Measurements from ENCODE around the gene DUSP22.
"Not testable (repeated sequence)": the region's sequence is repeated elsewhere in the genome, so short reads cannot be mapped to it uniquely, and the experiment has no call there.

DUSP22 gene

GRCh38 chr6:323730-324088 is 31.4 kb downstream of the DUSP22 start:
- no peak for DNase-seq (ENCODE audit: low read depth in 2 of 2)

DNA sequence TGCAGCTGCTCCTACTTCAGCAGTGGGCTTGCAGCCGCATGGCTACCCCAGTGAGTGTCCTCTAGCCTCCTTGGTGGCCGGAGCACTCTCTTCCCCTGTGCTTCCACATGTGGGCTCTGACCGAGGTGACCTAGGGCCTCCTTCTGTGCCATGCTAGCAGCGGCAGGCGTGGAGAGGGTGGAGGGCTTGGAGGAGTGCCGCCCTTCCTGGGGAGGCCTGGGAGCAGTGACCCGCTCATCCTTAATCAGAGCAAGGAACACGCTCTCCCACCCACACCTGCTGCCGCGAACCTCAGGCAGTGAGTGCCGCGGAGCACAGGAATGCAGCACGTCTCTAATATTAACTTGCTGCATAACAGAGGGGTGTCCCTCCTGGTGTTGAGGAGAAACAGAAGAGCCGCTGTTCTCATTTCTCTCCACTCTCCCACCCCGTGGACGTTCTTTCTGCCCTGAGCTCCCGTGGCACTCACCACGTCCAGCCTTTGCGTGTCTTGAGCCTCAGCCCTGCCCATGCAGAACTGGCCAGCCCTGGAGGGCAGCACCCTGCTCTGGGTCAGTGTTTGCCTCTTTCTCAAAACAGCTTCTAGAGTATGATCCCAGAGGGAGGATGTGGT is 31.9 kb downstream of the DUSP22 start:
- DNase-seq (ENCODE audit: low read depth in 2 of 2): no peak

GRCh38 chr6:324729-325125 is 32.4 kb downstream of the DUSP22 start:
- no peak for DNase-seq (ENCODE audit: low read depth in 2 of 2)

GRCh38 chr6:325161-325860 is 33.0 kb downstream of the DUSP22 start:
- not testable (repeated sequence) for DNase-seq (ENCODE audit: low read depth in 2 of 2)

GRCh38 chr6:326066-326465 is 33.8 kb downstream of the DUSP22 start:
- DNase-seq (ENCODE audit: low read depth in 2 of 2): not testable (repeated sequence)

DNA sequence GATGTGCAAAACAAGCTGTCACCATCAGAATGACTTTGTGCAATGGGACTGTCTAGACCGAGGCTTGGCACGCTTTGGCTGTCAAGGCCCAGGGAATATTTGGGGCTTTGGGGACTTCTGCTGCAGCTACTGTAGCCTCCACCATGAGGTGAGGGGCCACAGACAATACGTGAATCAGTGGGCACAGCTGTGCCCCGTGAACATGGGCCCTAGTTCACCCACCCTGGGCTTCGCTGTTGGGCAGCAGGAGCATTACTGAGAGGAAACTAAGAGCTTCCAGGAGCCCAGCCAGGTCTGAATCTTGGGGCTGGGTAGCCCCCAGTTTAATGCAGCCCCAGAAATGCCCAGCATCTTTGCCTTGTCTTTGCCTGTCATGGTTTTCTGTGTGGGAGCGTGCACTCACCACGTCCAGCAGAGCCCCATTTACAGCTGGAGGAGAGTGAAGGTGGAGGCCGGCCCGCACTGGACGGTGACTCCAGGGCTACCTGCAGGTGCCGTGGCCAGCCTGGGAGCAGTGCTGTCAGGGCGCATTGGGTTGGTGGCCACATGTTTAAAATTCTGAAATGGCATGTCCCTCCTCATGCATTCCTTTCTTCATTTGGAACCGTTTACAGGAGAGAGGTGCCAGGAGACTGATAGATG is 34.7 kb downstream of the DUSP22 start:
- DNase-seq (ENCODE audit: low read depth in 2 of 2): no peak

DNA sequence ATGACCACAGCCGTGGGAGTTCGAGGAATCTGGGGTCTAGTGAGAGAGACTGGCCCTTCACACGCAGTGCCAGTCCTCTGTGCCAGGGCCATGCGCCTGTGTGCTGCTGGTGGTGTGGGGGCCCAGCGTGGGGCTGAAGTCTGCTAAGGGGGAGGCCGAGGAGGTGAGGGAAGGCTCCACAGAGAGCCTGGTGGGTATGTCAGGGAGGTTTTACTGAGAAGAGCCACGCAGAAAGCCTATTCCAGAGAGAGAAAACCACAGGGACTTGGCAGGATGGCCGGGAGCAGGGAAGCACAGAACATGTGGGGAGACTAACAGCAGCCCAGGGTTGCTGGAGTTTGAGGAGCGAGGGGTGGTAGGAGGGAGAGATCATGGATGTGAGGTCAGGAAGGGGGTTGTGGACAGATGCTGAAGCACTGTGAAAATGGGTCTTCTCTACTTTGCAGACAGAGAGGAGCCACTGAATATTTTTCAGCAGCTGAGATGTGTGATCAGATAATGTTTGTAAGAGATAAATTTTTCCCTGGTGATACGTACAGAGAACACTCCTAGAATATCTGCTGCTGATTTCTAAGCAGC is 35.3 kb downstream of the DUSP22 start:
- DNase-seq (ENCODE audit: low read depth in 2 of 2): peak in 1 of 2 experiments; percentile 18

DNA sequence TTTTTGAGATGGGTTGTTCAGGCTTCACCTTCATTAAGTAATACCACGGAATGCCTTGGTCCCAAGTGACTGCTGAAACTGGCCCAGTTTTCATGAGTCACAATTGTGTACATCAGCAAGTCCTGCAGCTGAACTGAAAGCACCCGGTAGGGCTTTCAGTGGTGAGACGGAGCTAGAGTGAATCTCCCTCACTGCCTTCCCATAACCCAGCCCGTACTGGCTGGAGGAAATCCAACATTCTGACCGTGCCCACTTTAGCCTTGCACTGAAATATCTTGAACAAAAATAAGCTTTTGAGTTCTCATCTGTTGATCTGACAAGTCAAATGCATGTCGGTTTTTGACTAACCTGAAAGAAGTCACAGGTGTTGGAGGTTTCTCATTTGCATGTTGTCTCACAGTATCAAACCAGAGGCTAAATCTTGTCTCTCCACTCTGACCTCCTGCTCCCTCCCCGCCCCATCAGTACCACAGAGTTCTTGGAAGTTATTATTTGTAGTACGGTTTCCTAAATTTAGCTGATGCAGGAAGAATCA is 35.9 kb downstream of the DUSP22 start:
- DNase-seq (ENCODE audit: low read depth in 2 of 2): peak; percentile 77 to 81

DNA sequence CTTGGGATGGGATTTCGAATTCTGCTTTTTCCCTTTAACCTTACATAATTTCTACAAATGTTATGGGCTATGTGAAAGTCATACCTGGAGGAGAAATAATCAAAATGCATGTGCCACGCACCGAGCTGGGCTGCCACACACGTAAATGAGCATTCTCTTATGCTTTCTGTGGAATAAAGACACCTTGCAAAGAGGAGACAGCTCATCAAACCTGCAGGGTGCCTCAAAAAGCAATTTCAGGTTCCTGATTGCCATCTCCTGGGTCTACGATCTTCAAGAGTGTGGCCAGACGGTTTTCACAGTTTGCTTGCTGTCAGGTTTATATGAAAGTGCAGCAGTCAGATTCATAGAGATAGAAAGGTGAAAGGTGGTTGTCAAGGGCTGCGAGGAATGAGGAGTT is 36.6 kb downstream of the DUSP22 start:
- DNase-seq (ENCODE audit: low read depth in 2 of 2): no peak

- DNase-seq (ENCODE audit: low read depth in 2 of 2): peak; percentile 32 to 49
Observed at GRCh38 chr6:329888-330691, 37.8 kb downstream of the DUSP22 start.

DNA sequence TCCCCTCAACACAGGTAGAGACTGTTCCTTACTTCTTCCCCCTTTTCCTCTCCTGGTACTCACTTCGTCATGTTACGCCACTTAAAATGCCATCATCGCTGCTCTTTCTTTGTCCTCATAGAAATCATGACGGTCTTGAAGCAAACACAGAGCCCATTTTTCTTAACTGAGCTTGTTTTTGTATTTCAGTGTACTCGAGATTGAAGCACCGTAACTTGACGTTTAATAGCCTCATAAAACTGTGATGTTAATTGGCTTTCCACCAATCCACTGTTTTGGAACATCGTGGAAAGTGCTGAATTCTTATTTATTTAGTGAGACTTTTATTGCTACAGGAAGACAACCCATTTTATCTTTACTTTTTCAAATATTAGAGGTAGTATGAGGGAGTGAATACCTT is 38.7 kb downstream of the DUSP22 start:
- DNase-seq (ENCODE audit: low read depth in 2 of 2): no peak

DNA sequence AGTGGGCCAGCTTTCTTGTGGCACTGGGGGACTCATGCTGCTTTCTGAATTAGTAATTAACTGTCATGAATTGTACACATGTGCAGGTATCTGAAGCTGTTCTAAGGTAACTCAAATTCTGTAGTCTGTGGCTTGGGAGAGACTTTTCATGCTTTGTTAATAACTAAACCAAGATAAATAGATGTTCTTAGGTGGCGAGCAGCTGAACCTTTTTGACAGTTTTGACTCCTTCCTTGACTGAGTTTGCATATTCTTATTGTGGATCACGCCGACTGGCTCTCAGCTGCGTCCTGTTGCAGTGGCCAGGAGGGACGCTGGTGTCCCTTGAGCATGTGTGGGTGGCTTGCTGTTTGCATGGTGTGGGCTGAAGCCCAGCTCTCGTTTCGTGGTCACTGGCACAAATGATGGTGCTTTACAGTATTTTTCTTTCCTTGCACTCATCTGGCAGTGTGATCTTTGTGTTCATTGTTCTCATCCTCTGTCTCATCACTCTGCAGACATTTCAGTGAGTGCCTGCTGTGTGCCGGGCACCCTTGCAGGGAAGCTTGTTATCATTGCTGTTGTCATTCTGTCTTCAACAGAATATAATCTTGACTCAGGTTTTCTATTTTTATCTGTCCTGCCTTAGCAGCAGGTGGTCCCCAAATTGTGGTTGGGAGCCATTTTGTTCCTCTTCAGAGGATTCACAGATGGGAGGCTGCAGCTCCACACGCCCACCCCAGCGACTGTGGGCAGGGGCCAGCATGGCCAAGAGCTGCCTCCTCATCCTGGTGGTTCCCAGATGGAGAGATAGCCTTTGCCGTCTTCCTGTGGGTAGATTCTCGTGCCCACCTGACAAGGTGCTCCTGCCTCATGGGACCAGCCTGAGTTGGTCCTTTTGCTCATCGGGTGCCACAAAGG is 39.6 kb downstream of the DUSP22 start:
- DNase-seq (ENCODE audit: low read depth in 2 of 2): no peak

DNA sequence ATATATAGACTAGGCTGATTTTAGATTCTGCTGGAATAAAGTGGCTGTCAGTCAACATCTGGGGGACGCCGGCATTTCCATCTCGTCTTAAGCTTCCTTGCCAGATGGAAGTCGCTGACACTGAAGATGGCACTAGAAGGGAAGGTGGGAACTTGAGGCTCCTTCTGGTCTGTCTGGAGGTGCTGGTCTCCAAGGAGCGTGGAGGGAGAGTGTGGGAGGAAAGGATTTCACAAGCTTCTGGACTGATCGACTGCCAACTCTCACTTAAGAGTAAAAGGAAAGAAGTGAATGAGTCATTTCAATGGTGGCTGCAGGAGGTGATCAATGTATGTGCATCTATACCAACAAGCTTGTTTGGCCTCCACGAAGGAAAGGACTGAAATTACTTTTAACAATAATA is 40.4 kb downstream of the DUSP22 start:
- DNase-seq (ENCODE audit: low read depth in 2 of 2): peak; percentile 29 to 32

- DNase-seq (ENCODE audit: low read depth in 2 of 2): no peak
Observed at GRCh38 chr6:333379-334002, 41.2 kb downstream of the DUSP22 start.

DNA sequence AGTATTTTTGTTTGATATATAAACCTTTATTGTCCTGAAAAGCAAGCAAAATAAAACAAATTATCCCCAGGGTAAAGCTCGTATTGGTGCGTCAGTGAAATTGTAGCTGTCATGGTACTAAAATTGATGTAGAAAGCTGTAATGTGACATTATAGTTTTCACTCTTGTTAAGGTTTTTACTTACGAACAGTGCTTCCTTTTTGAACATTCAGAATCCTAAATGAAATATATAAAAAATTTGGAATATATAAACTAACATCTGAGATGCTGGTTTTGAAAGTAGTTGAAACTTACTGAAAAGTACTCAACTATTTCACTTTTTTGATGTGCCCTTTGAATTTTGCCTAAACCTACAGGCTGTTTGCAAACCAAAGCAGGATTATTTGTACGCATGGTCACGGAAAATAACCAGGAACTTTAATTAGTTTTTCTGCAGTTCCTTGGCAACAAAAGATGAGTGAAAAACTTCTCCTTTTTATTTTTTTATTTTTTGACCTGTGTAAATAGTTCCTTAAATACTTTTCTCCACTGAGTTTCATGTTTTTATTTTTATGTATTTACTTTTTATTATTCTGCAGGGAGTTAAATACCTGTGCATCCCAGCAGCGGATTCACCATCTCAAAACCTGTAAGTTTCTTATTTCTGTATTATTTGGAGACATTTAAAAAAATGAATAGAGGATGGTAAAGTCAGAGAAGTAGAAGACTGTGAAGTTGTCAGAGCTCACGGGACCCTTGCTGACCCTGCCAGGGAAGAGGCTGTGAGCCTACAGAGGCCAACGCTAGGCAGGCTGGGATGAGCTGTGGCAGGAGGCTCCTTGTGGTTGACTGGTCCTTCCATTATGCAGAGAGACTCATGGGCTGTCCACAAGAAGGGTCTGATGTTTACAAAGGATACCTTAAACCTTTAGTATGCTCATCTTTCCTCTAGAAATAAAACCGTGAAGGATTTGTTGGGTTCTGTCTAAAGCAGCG is 42.5 kb downstream of the DUSP22 start:
- DNase-seq (ENCODE audit: low read depth in 2 of 2): no peak

DNA sequence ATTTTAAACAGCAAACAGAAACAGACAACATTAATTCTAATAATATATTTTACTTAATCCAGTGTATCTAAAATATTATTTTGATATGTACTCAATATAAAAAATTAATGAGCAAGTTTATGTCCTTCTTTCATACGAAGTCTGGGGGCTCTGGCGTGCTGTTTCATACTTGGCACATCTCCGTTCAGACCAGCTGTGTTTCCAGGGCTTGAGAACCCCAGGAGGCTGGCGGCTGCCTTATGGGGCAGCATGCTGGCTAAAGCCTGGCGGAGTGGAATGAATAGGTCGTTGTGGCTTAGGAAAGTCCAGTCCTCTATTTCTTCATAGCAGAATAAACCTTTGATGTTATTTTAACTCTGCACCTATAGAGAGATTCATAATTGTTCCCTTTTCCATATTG is 43.3 kb downstream of the DUSP22 start:
- DNase-seq (ENCODE audit: low read depth in 2 of 2): no peak

DNA sequence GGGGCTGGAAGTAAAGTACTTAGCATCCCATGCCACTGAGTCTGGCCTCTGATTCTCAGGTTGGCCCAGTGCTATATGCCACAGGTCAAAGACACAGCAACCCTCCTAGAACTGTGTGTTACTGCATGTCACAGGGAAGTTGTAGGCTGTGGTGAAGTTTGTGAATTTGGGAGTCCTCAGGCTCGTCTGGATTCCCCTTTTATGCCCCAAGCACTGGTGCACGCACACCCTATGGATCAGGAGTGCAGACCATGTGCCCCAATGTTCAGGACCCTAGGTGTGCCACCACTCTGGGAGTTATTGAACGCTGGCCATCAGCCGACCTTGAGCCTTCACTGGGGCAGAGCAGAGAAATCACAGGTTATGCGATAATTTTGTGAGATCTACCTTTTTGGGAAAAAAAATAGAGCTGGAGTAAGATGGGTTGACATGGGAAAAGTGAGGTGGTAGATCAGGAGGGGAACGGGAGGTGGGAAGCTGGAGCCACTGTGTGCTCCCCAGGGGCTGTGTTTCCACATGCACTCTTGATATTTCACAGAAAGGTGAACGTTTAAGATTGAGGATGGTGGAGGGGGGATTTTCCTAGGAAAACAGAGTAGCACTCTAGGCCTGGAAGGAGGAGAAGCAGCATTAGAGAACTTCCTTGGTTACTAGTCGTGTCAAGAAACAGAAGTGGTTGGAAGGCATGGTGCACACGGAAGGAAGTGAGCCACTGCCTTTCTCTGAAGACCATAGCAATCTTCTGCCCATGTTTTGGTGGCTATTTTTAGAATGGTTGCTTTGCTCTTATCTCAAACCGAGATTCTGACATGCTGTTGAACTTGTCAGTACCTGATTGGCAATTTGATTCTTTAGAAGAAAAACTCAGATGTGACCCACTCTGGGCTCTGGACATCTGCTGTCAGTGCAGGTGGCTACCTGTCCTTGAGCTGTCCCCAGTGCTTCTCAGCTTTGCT is 44.1 kb downstream of the DUSP22 start:
- DNase-seq (ENCODE audit: low read depth in 2 of 2): no peak

GRCh38 chr6:337805-338368 is 45.6 kb downstream of the DUSP22 start:
- DNase-seq (ENCODE audit: low read depth in 2 of 2): no peak
